Central memory CD8-positive, alpha-beta T cell (primary cell): ENCODE measurements around the gene ARF5.

Experiments
- ATAC-seq: fragments of 150-1000 bp; cut with Tn5 transposase; replicated peaks from 2 replicates; pipeline ENCODE4 v1.10.0; 2022; ENCODE audit warnings: mild to moderate bottlenecking, moderate FRiP score, moderate number of reproducible peaks; ENCODE audit not compliant: poor library complexity, severe bottlenecking; ENCODE audit errors: extremely low read depth
- DNase-seq, 2 donors: peaks; one replicate each; pipeline ENCODE4 v3.0.0; 2021; ENCODE audit warnings: low spot score in 2 of 2
- H3K27ac Mint-ChIP-seq: one replicate; pipeline ENCODE4 v1.8.0; 2022; ENCODE audit warnings: low read depth, mild to moderate bottlenecking, moderate library complexity, mixed read lengths
- H3K27me3 Mint-ChIP-seq: one replicate; pipeline ENCODE4 v1.8.0; 2022; ENCODE audit warnings: mixed read lengths
- H3K36me3 Mint-ChIP-seq: one replicate; pipeline ENCODE4 v1.8.0; 2022; ENCODE audit warnings: mild to moderate bottlenecking, moderate library complexity, mixed read lengths; ENCODE audit not compliant: insufficient read depth
- H3K4me1 Mint-ChIP-seq: one replicate; pipeline ENCODE4 v1.8.0; 2022; ENCODE audit warnings: mixed read lengths
- H3K4me3 Mint-ChIP-seq: one replicate; pipeline ENCODE4 v1.8.0; 2022; ENCODE audit warnings: mild to moderate bottlenecking, moderate library complexity, mixed read lengths
- H3K9me3 Mint-ChIP-seq: one replicate; pipeline ENCODE4 v1.8.0; 2022; ENCODE audit warnings: mixed read lengths

Gene ARF5

DNA sequence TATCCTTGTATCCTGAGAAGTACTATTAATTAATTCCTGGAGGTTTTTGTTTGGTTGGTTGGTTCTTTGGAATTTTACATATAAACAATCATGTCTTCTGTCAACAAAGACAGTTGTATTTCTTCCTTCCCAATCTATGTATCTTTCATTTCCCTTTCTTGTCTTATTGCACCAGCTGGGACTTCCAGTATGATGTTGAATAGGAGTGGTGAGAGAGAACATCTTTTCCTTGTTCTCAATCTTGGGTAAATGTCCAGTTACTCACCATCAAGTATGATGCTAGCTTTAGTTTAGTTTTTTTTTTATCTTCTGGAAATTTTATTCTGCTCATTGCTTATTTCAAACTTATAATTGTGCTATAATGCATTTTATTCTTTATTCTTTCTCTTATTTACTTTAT lies 37.1 kb downstream of the ARF5 start:
- Mint-ChIP-seq H3K4me1 (peaks cover 13% of the 10 kb centered on the region), H3K36me3 (no peaks in the 10 kb centered on the region), H3K9me3 (no peaks in the 10 kb centered on the region), H3K4me3 (no peak overlapping the region), H3K27ac (no peak overlapping the region), H3K27me3 (peaks cover 45% of the 10 kb centered on the region)
- DNase-seq (no peak), ATAC-seq (no peak)

DNA sequence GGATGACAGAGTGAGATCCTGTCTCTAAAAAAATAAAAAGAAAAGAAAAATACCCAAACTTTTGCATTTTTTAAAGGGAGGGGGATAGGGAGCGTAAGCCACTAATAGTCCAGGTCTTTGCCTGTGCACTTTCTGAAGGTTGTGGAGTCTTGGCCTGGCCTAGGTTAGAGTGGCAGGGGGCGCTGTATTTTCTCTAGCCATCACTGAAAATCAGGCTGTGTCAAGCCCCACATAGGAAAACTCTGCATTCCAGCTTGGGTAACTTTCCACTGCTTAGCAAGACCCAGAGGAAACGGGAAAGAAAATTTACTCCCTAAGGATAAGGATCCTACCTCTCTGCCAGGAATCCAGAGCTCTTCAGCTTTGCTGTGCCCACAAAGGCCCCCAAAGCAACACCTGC lies 40.2 kb downstream of the ARF5 start:
- H3K4me3 Mint-ChIP-seq: no peak overlapping the region
- H3K9me3 Mint-ChIP-seq: no peaks in the 10 kb centered on the region
- peaks cover 29% of the 10 kb centered on the region for H3K27me3 Mint-ChIP-seq
- no peaks in the 10 kb centered on the region for H3K4me1 Mint-ChIP-seq
- ATAC-seq: no peak
- no peak for DNase-seq
- no peak overlapping the region for H3K27ac Mint-ChIP-seq
- no peaks in the 10 kb centered on the region for H3K36me3 Mint-ChIP-seq

DNA sequence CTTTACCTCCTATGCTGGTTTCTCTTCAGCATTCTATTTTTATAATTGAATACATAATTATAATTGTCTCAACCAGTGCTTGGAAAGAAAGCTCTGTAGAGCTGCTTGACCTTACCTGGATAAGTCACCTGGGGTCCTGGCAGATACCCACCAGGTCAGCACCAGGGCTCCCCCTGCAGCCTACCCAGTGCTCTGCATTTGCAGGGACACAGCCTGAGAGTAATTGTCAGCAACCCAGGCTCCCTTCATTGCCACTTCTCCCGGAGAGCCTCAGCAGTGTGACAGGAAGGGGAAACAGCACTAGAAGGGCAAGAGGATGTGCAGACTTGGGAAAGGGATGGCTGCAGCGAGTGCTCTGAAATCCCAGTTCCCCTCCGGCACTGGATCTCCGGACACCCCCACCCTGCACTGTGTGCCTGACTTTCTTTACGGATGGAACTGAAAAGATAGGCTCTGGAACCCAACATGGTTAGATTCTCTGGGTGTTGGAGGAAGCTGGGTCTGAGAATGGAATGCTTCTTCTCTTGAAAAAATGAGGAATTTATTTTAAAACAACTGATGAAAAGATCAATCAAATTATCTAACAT lies 41.1 kb downstream of the ARF5 start:
- Mint-ChIP-seq H3K4me1 (no peaks in the 10 kb centered on the region), H3K27ac (no peak overlapping the region), H3K36me3 (no peaks in the 10 kb centered on the region), H3K9me3 (no peaks in the 10 kb centered on the region), H3K4me3 (no peak overlapping the region), H3K27me3 (peaks cover 30% of the 10 kb centered on the region)
- DNase-seq (no peak), ATAC-seq (no peak)

DNA sequence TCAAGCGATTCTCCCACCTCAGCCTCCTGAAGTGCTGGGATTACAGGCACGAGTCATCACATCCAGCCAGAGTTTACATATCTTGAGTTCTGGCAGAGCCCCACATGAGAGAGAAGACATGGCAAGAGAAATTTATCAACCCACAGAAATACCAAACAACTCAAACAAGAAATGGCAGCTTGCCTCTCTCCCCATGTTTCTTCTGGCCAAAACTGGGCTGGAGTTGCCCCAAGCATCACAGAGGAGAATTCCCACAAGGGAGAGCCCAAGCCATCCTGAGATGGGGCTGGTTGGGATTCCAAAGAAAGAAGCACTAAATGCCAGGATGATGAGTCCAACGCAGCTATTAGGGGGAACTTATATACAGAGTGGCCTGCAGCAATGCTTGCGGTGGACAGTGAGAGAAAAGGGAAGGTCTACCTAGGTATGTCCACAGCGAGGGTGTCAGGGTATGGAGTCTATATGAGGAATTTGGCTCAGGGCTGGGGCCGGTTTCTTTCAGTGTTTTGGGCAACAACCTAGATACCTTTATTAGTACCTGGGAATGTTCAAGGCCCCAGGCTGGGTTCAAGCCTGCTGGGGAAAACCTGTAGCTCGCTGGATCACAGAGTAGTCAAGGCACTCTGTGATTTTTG lies 44.2 kb downstream of the ARF5 start:
- no peak overlapping the region for H3K4me3 Mint-ChIP-seq
- no peak for DNase-seq
- H3K36me3 Mint-ChIP-seq: no peaks in the 10 kb centered on the region
- H3K27me3 Mint-ChIP-seq: peaks cover 52% of the 10 kb centered on the region
- no peaks in the 10 kb centered on the region for H3K4me1 Mint-ChIP-seq
- H3K27ac Mint-ChIP-seq: no peak overlapping the region
- no peak for ATAC-seq
- H3K9me3 Mint-ChIP-seq: no peaks in the 10 kb centered on the region

DNA sequence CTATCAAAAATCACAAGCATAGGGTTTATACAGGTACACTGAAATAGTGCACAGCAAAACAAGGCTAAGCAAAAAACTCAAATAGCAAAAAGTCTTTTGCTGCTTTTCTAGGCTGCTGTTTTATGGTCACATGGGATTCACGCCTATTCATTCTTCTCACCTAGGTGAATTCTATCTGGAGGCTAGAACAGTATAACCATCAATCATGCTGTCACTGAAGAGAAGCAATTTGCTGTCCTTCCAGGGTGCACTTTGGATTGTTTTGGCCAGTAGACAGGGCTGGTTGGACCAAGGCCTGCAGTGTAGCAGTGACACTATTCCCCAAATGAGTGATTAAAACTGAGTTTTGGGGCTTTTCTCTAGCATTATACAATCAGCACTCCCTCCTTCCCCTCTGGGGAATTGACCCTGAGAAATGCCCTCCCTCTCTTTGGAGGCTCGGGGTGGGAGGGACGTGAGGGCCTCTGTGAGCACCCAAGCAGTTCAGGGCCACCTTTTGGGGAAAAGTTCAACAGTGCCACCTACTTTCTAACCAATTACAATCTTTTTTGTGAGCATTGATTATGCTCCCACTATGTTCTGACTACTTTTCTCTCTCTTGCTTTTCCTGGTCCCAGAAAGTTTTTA lies 47.6 kb downstream of the ARF5 start:
- Mint-ChIP-seq H3K27me3 (peaks cover 82% of the 10 kb centered on the region), H3K27ac (no peak overlapping the region), H3K4me3 (no peak overlapping the region), H3K36me3 (no peaks in the 10 kb centered on the region), H3K4me1 (no peaks in the 10 kb centered on the region), H3K9me3 (no peaks in the 10 kb centered on the region)
- ATAC-seq (no peak), DNase-seq (no peak)

DNA sequence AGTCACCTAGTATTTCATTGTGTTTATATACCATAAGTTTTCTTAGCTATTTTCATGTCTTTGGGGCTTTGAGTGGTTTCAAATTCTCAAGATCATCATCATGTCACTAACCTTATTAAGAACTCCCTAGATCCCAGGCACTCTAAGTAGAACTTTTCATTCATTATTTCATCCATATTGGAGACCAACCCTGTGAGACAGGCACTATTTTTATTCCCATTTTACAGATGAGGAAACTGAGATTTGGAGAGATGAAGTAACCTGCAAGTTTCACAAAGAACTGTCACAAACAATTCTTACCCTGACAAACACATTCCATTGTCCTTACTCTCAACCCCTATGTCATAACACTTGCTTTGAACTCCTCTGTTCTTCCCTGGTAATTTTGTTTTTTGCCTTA lies 50.0 kb downstream of the ARF5 start:
- Mint-ChIP-seq H3K9me3 (no peaks in the 10 kb centered on the region), H3K27ac (no peak overlapping the region), H3K27me3 (peaks cover 70% of the 10 kb centered on the region), H3K4me1 (no peaks in the 10 kb centered on the region), H3K36me3 (peaks cover 2% of the 10 kb centered on the region), H3K4me3 (no peak overlapping the region)
- ATAC-seq: no peak
- no peak for DNase-seq
